ENCODE measurements around the gene PPIH.
A peak's percentile ranks its signal among the peaks of the same experiment; 100 is the strongest.

DNA sequence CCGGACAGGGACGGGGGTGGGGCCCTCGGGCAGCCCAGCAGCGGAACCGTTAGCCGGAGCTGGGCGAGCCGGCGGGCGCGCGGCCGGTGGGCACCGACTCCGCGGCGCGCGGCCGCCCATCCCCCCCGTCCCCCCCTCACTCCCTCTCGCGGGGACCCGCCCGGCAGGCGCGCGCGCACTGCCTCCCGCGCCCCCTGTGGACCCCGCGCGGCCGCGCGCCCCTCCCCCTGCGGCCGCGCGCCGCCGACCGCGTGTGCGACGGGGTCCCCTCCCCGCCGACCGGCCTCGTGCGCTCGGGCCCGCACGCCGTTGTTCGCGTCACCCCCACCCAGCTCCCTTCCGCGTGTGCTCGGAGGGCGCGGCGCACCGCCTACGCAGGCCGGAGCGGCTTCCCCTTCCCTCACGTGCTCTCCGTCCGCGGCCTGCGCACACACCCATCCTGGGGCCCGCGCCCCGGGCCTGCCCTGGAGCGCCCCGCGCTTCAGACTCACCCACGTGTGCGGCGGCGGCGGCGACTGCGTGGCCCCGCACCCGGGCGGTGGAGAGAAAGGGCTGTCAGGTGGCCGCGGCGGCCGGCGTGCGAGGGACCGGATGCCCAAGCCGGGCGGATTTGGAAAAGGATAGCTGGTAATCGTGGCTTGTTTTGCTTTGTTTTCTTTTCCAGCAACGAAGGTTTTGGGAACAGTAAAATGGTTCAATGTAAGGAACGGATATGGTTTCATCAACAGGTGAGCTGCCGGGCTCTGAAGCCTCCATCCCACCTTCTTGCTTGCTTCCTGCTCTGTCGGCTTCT lies 24.7 kb downstream of the PPIH start:
- TF ChIP-seq, protein P1, sequence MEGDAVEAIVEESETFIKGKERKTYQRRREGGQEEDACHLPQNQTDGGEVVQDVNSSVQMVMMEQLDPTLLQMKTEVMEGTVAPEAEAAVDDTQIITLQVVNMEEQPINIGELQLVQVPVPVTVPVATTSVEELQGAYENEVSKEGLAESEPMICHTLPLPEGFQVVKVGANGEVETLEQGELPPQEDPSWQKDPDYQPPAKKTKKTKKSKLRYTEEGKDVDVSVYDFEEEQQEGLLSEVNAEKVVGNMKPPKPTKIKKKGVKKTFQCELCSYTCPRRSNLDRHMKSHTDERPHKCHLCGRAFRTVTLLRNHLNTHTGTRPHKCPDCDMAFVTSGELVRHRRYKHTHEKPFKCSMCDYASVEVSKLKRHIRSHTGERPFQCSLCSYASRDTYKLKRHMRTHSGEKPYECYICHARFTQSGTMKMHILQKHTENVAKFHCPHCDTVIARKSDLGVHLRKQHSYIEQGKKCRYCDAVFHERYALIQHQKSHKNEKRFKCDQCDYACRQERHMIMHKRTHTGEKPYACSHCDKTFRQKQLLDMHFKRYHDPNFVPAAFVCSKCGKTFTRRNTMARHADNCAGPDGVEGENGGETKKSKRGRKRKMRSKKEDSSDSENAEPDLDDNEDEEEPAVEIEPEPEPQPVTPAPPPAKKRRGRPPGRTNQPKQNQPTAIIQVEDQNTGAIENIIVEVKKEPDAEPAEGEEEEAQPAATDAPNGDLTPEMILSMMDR (IDR thresholded peaks at IDR 0.05), result no peak
- peak; percentile 37 to 47 for TF ChIP-seq POLR2A (IDR thresholded peaks at IDR 0.05)

Measured in Peyer's patch (tissue), 4 donors.